Chondrocyte (in vitro differentiated cells): Measurements from ENCODE around the gene NPIPB13. TPM values are rescaled to one million over a fixed set of nuclear protein-coding genes. Genes with fewer than 3 reads are reported as not detected.

Experiments used
- total RNA-seq: library from RNA; stranded (reverse); gene quantifications from 3 replicates; pipeline ENCODE4 v1.2.1, GENCODE V29; 2021

Gene NPIPB13
- total RNA-seq, 1 donor from 2014 or later: 5.6 TPM

Other genes starting within 250 kb of the NPIPB13 start
- gene DOC2A, start 237.5 kb downstream of the NPIPB13 start, total RNA-seq: 0.15 to 0.29 TPM in 2 of 3 replicates, not detected in the other
- not detected in 3 replicates for gene C16orf92, start 225.3 kb downstream of the NPIPB13 start, total RNA-seq
- 0.28 to 0.77 TPM (median 0.44 TPM) in 3 replicates for gene TLCD3B, start 217.2 kb downstream of the NPIPB13 start, total RNA-seq
- 865 to 1,101 TPM (median 1,094 TPM) in 3 replicates for gene ALDOA, start 182.7 kb downstream of the NPIPB13 start, total RNA-seq
- 81.0 to 90.3 TPM (median 84.7 TPM) in 3 replicates for gene PPP4C, start 172.5 kb downstream of the NPIPB13 start, total RNA-seq
- gene TBX6, start 156.6 kb downstream of the NPIPB13 start, total RNA-seq: 0.34 to 0.59 TPM (median 0.55 TPM) in 3 replicates
- gene YPEL3, start 152.3 kb downstream of the NPIPB13 start, total RNA-seq: 23.3 to 31.9 TPM (median 28.1 TPM) in 3 replicates
- 1.9 to 3.2 TPM (median 2.2 TPM) in 3 replicates for gene GDPD3, start 134.9 kb downstream of the NPIPB13 start, total RNA-seq
- gene MAPK3, start 125.3 kb downstream of the NPIPB13 start, total RNA-seq: 40.9 to 42.0 TPM (median 41.9 TPM) in 3 replicates
- gene CORO1A, start 64.9 kb downstream of the NPIPB13 start, total RNA-seq: 2.2 to 3.0 TPM (median 2.9 TPM) in 3 replicates
- gene BOLA2B, start 54.8 kb downstream of the NPIPB13 start, total RNA-seq: 86.5 to 101 TPM (median 97.5 TPM) in 3 replicates
- 16.1 to 44.4 TPM (median 36.9 TPM) in 3 replicates for gene SLX1A, start 54.6 kb downstream of the NPIPB13 start, total RNA-seq
- 14.1 to 16.6 TPM (median 14.7 TPM) in 3 replicates for gene SULT1A3, start 49.2 kb downstream of the NPIPB13 start, total RNA-seq
- gene CD2BP2, start 106.8 kb upstream of the NPIPB13 start, total RNA-seq: 53.2 to 61.0 TPM (median 55.8 TPM) in 3 replicates
- 43.3 to 48.6 TPM (median 44.2 TPM) in 3 replicates for gene TBC1D10B, start 122.0 kb upstream of the NPIPB13 start, total RNA-seq
- 0.82 to 2.2 TPM (median 1.4 TPM) in 3 replicates for gene MYL11, start 126.3 kb upstream of the NPIPB13 start, total RNA-seq
- gene SEPTIN1, start 134.1 kb upstream of the NPIPB13 start, total RNA-seq: 0.85 to 1.7 TPM (median 1.3 TPM) in 3 replicates
- 10.6 to 11.8 TPM (median 10.8 TPM) in 3 replicates for gene ZNF48, start 146.9 kb upstream of the NPIPB13 start, total RNA-seq
- gene ZNF771, start 159.1 kb upstream of the NPIPB13 start, total RNA-seq: 10.2 to 16.3 TPM (median 10.8 TPM) in 3 replicates
- 25.5 to 33.8 TPM (median 26.4 TPM) in 3 replicates for gene DCTPP1, start 181.6 kb upstream of the NPIPB13 start, total RNA-seq
- gene SEPHS2, start 197.4 kb upstream of the NPIPB13 start, total RNA-seq: 37.4 to 54.3 TPM (median 53.8 TPM) in 3 replicates
- gene ITGAL, start 224.3 kb upstream of the NPIPB13 start, total RNA-seq: not detected in 3 replicates